Stimulated activated CD8-positive, alpha-beta memory T cell treated with anti-CD3 and anti-CD28 coated beads, Interleukin-7, amount 100 ng/mL, for 1 hour (primary cell): Measurements from ENCODE around the gene FAM50B.

Experiments
- DNase-seq, 2 donors: peaks; one replicate each; pipeline ENCODE4 v3.0.0-alpha.2; 2020; ENCODE audit warnings: low read depth in 2 of 2

Gene FAM50B

DNA sequence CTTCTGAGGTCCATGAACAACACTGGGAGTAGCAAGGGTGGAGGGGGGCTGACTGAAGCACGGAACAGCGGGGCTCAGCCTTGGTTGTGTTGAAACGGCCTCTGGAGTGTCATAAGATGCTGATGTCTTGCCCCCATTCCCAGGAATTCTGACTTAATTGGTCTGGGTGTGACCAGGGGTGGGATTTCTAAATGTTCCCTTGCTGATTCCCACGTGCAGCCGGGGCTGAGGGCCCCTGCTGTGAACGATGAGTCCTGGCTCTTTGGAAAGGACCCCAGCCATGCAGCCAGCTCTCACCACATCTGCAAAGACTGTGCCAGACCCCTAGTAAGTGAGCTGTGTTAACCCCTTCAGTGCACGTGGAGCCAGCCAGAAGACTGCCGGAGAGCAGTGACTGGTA, 28.6 kb upstream of the FAM50B start:
- no peak for DNase-seq

DNA sequence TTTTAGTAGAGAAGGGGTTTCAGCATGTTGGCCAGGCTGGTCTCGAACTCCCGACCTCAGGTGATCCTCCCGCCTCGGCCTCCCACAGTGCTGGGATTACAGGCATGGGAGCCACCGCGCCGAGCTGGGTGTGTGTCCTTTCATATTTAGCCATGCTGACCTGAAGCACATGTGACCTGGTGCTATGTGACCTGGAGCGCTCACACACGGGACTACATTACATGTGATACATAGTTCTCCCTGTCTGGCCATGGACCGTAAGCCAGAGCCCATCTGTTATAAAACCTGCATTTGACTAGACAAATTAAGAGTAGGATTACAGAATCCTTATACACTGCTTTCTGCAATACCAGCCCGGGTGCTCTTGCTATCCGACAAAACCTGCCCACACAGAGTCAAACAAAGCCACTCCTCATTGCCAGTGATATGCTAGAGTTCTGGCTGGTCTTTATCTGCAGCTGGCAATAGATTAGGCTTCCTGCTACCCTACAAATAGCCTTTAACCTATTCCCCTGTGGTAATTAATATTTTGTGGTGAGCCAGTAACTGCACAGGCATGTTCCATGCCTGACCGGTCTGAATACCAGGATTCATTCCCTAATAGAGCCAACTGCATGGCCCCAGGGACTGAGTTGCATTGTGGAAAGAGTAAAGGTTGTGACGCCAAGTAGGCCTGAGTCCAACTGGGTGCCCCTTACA, 26.3 kb upstream of the FAM50B start:
- no peak for DNase-seq

DNA sequence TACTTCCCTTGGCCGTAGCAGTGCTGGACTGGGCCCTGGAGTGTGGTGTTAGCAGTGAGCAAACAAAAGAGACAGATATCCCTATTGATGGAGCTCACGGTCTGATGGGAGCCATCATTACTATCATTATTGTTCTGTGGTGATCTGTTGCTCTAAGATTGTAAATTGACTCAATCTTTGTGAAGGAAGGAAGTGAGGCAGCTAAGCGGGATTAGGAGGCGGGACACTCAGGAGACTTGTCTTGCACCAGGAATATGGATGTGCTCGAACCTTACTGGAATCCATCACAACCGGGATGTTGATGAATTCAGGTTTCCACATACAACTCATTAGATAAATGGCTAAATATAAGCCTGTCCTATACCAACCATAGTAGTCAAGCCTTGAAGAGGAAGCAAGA, 25.5 kb upstream of the FAM50B start:
- DNase-seq: no peak

DNA sequence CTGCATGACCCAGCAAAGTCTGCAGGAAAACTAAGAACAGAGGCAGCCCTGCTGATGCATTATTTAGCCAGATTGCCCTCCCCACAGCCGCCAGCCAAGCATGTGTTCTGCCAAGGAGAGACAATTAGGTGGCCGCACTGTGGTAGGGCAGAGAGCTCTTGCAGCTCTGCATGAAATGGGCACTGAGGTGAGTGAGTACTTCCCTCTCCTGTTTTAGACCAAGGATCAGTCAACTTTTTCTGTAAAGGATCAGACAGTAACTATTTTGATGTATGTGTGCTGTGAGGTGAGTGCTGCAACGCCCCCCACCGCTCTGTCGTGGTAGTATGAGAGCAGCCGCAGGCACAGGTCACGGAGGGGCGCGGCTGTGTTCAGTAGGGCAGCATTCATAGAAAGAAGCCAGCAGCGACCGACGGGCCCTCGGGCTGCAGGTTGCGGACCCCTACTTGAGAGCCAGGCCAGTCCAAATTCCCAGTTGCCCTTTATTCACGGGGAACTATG, 23.8 kb upstream of the FAM50B start:
- no peak for DNase-seq

DNA sequence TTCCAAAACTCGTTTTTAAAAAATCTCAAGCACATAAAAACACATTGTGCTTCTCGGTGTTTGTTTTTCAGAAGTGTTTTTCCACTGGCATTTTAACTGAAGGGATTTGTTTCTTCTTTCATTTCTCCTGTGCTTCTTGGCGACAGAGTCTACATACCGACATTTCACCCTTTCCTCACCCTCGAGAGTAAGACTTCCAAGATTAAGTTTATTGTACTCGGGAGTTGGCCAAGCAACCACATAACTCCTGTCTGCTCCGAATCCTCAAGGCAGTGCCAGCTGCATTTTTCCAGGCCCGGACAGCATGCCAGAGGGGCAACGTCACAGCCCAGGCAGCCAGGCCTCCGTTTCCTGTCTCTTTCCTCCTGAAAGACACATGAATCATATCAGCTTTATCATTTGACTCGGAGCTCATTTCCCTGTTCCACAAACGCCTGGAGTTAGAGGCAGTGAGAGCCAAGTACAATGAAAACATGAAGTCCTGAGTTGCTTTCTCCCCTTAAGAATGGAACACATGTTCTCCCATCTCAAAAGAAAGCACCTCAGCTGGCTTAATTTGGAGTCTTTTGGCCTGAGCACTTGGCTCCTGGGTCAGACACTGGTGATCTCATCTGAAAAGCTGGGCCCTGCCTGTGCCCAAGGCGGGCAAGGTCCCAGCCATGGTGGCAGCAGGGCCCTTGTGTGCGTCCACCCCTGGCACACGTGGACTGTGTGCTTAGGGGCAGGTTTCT, 23.2 kb upstream of the FAM50B start:
- no peak for DNase-seq

DNA sequence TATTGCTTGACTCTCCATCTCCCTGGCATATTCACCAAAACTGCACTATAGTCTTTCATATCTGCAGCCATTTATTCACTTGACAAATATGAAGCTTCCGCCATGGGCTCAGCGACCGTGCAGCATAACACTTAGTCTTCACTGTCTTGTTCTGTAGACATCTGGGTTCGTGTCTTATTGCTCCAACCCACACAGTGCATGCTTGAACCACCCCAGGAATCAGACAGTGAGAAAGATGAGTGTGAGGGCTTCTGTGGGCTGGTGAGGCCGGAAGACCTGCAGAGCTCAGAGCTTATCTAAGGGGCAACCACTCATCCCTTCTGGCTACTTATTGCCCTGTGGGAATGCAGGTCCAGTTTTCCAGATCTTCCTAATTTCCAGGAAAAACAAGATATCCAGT, 19.9 kb upstream of the FAM50B start:
- DNase-seq: no peak

DNA sequence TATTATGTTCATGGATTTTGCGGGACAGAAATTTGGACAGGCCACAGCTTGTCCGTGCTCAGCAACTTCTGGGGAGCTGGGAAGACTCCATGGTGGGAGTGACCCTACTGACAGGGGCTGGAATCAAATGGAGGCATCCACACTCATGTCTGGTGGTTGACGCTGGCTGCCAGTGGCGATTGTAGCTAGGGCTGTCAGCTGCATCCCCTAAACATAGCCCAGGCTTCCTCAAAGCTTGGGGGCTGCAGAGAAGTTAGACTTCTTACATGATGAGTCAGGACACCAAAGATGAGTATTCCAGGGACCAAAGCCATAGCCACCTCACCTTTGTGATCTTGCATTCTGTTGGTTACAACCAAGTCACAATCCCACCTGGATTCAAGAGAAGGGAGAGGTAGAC, 18.4 kb upstream of the FAM50B start:
- no peak for DNase-seq

DNA sequence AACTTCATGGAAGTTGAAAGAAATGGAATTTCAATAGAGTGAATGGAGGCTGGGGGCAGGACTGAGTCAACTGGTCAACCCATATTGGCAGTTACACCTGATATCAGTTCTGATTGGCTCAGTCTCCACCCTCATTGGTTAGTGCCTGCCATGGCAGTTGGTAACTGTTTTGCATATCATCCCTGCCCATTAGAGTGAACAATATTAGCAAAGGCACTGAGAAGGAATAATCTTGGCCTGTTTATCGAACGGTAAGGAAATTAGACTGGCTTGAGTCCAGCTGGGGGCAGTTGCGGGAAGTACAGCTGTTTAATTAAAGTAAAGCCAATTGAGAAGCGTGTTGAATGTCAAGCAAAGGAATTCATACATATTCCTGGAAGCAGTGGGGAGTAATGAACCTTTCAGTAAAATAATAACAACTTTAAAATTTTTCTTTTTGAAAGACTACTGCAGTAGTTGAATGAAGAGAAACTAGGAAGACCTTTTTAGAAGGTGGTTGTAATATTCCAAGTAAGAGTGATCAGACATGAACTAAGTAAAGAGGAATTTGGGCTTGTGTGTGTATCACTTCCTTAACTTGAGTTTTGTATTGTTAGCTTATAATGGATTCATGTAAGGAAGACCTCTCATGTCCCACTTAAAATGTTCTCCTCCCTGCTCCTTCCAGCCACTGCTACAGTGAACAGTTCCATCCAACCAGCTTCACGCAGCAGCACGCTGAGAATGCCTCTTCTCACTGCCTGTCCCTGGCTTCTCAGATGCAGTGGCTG, 17.2 kb upstream of the FAM50B start:
- DNase-seq: no peak

DNA sequence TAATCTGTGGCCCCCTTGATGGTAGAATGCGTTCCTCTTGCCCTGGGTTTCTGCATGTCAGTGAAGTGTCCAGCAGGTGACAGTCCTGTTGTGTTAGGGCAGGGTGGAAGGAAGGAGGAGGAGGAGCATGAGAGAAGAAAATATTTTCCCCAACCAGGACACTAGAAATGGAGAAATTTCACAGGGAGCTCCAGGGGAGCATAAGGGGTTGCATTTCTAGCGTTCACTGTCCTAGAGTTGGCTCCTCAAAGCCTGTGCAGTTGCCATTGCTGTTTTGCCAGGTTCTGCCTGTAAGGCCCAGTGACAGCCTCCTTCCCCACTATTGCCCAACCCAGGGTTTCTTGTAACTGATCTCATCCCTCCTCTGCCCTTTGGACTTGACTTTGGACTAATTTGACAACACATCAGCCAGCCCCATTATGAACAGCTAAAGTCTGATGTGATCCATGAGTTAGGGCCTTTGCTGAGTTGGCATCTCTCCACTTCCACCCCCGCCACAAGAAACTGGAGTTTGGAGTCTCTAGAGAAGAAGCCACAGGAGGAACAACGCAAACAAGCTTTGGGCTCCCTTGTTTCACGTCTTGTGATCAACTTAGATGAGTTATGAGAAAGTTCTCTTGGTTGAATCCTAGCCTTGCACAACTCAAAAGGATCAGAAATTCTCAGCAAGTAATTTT, 14.0 kb upstream of the FAM50B start:
- DNase-seq: no peak

DNA sequence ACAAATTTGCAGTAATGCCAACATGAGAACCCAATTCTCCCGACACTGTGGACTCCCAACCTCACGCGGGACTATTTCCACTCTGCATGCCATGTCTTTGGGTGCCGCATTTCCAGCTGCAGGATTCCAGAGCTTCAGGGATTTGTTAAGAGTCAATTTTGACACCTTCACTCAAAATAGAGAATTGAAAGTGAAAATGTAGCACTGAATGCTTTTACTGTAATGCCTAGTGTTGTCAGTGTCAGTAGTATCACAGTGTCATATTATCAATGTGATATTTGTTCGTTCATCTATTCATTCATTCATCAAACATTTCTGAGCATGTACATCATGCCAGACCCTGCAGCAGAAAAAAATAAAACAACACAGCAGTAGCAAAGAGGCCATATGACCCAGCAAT, 13.4 kb upstream of the FAM50B start:
- DNase-seq: no peak

DNA sequence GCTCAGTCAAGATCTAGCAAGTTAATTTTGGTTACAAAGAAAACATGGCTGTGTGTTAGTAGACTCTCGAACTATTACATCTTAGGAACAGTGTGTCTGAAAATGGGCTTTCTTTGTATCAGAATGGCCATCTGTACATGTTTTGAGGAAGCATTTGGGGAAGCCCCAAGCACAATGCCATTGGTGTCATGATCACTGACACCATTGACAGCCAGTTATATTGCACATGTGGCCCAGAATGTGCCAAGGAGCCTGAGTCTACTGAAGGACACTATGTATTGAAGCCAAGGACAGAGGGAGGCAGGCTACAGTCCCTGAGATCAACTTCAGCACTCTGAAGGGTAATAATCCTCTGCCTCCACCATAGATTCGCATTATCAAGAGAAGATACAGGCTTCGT, 12.6 kb upstream of the FAM50B start:
- DNase-seq: no peak

DNA sequence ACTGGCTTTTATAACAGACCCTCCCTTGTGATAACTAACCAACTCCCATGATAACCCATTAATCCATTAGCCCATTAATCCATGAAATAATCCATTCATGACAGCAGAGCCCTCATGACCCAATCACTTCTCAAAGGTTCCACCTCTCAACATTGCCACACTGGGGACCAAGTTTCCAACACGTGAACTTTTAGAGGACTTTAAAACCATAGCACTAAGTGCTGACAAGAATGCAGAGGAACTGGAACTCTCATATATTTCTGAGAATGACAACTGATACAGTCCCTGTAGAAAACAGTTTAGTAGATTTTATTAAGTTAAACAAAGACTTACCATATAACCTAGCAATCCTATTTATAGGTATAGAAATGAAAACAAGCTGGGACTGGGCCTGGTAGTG, 11.4 kb upstream of the FAM50B start:
- DNase-seq: no peak

DNA sequence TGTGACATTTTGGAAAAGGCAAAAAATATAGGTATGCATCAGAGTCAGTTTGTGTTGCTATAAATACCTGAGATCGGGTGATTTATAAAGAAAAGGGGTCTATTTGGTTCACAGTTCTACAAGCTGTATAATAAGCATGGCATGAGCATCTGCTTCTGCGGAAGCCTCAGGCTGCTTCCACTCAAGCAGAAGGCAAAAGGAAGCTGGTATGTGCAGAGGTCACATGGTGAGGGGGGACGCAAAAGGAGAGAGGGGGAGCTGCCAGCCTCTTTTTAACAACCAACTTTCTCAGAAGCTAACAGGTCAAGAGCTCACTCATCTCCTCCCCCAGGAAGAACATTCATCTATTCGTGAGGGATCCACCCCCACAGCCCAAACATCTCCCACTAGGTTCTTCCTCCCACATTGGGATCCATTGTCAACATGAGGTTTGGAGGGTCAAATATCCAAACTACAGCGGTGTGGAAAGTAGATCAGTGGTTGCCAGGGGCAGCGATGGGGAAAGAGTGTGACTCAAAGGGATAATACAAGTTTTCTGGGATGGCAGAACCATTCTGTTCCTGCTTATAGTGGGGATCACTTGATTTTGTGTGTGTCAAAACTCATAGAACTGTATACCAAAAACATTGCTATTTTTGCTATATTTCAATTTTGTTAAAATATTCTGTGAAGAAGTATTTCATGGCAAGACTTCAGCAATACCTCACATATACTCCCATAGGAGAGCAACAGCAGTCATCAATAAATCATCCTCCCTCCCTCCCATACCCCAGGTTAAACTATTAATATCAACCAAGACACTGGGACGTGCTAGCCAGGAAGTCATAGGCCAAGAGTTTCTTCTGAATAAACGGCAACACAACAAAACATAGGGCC, 9.9 kb upstream of the FAM50B start:
- DNase-seq: no peak

DNA sequence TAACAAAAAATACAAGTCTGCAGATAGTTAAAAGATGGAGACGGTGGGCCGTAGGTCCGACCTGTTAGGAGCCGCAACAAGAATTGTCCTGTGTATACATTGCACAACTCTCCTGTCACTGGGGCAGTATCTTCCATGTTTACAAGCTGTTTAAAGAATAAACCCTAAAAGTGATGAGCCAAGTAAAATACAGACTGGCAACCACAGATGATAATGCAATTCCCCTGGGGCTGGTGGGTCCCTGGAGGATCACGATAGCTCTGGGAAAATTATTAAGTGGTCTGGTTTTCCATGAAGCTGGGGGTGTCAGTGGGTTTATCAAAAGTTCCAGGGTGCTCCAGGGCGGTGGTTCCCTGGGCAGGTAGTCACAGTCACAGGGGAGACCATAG, 8.1 kb upstream of the FAM50B start:
- DNase-seq: no peak

DNA sequence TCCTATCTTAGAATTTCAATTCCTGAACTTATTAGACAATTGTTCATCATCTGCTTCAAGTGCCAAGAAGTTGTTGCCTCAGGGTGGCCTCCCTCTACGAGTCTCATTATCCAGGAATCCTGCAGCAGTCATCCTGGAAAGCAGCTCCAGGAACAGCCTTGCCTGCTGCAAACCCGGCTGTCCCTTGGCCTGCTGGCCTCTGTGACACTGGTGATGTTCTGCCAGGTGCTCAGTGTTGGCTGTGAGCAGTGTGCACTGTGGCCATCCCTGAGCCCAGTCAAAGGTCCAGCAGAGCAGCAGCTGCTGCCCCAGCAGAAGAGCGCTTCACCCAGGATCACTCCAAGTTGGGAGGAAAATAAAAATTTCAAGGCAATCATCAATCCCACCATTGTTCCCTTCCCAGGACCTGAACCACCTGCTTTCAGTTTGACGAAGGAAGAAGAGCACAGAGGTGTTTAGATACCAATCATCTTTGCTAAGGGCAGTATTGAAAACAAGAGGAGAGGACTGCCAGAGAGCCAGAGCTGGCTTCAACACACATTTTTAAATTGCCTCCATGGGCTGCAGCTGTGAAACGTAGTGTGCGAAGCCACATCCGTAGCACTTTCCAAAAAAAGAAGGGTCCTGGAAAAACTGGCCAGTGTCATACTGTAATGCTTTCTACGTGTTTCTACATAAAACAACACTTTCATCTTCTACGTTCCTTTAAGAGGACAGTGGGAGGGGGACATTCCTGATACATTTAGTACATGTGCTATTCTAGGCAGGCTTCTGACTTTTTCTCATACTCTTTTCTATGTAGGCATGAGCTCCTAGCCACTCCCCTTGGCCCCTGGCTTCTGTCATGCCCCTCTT, 7.2 kb upstream of the FAM50B start:
- DNase-seq: no peak

DNA sequence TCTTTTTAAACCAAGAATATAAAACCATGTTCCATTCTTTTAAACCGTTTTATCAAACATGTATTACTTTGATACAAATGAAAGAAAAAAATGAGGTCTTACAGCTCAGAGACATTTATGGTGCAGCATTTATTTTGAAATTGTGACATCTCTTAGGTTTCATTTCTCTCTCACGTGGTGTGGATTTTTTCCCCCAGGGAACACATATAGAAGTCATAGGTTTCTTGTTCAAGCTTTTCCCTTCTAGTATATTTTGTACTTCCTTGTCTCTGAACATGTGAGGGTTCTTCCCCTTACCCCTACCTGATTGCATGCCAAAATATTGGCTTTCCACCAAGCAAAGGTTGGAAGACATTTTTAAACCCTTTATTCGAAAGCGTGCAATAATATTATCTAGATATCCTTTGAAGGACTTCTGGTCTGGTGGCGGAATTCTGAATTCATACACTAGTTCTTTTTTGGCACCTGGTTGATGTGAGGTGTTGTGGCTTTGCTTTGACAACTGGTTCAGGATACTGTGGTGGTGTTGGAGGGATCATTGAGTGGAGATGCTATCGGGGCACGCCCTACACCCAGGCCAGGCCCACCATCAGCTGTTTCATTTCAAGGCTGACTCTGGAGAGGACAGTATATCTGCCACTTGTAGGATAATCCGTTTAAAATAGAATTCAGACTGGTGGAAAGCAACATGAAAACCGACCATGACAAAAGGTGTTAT, 5.6 kb upstream of the FAM50B start:
- no peak for DNase-seq

DNA sequence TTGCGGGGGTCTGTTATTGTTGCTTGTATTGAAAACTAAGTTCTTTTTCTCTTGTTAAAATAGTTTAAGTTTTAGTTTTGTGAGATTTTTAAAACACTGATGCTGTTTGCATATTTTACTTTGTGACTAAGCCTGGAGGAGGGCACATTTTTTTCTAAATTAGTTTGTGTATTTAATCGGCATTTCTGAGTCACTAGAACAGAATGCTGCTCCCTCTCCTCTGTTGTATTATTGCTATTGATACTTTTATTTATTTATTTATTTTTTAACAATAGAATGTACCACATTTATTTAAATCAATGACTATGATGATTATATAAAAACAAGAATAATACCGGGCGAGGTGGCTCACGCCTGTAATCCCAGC, 5.1 kb upstream of the FAM50B start:
- DNase-seq: no peak

DNA sequence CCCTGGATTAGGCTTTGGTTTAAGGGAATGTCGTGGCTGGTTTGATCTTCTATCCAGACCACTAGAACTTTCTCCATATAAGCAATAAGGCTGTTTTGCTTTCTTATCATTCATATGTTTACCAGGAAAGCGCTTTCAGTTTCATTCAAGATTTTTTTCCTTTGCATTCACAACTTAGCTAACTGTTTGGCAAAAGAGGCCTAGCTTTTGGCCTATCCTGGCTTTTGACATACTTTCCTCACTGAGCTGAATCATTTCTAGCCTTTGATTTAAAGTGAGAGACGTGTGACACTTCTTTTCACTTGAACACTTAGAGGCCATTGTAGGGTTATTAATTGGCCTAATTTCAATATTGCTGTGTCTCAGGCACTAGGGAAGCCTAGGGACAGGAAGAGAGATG, 1.7 kb upstream of the FAM50B start:
- no peak for DNase-seq

DNA sequence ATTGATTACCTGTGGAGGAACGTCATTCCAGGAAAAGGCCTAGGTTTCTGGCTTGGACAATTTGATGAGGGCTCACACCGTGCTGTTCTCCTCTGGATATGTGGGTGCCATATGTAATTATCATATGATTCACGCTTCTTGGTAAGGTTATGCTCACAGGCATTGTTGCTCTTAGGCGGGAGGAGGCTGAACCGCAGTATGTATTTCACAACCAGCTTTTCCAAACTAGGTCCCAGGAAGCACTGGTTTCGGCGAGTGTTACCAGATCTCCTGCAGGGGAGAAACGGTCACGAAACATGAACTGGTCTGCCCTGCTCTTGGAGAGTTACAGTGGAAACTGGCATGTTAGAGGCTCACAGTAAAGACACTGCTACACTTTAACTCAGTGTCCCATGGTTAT, 793 bp upstream of the FAM50B start:
- no peak for DNase-seq
